ENCODE results near the gene PHYHD1. TPM values are rescaled to one million over a fixed set of nuclear protein-coding genes. Genes with fewer than 3 reads are reported as not detected.

Gene PHYHD1
- total and polyA plus RNA-seq, 2 donors (not counting 3 experiments of a cell fraction or from before 2014, with no cell fraction given) = 1.1 to 1.8 TPM

DNA sequence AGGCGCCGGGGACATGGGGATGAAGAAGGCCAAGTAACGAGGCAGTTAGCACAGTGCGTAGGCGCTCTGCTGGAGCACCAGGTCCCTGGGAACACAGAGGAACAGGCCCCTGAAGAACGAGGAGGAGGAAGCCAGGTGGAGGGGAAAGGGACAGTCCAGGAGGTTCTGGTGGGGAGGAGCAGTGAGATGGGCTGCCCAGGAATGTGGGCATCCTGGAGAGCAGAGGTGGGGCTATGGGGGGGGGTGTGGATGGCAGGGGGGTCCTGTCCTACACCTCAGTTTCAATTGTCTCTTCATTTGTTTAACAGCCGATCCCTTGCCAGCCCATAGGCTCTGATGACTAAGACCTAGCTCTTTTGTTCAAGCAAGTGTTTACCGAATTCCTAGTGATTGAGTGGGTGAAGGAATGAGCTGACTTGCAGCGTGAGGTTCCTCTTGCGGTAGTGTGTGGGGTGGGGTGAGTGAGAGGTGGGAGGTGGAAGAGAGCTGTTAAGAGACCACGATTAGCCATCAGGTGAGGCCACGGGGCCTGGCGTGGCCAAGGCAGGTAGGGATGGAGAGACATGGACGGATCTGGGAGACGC lies 8.4 kb upstream of the PHYHD1 start:
- FAIRE-seq (peak; percentile 99), DNase-seq (ENCODE audit: low read depth, low spot score) (peak; percentile 82)
- H3K9ac ChIP-seq (replicated peaks; ENCODE audit: extremely low read depth, insufficient read depth, low read length) = peak overlapping the region; percentile 63
- peaks cover 65% of the 10 kb centered on the region for H3K4me1 ChIP-seq (ENCODE audit: control insufficient read depth, extremely low read depth, insufficient read depth, low read length)
- no peak overlapping the region for H3K4me3 ChIP-seq (replicated peaks in 1 of 3; ENCODE audit: insufficient read depth in 1 of 3, low read depth in 1 of 3, low read length in 3 of 3)
- no peak overlapping the region for H2AFZ ChIP-seq (ENCODE audit: low read depth, low read length)
- peaks cover 21 to 41% of the 10 kb centered on the region in 2 experiments for H3K36me3 ChIP-seq (ENCODE audit: control insufficient read depth in 2 of 2, extremely low read depth in 1 of 2, insufficient read depth in 2 of 2, low read length in 2 of 2)
- dilution Hi-C loops (cut with MboI; ENCODE audit: extremely low pct_ligation_motif_present, low sequenced_read_pairs) (no loop called here), intact Hi-C loops (cut with micrococcal nuclease) (no loop called here)
- H3K9me1 ChIP-seq (replicated peaks; ENCODE audit: control insufficient read depth, extremely low read depth, insufficient read depth, low read length) = no peaks in the 10 kb centered on the region
- peak overlapping the region; percentile 94 for H3K27ac ChIP-seq (ENCODE audit: insufficient read depth, low read depth, low read length)
- H3K9me3 ChIP-seq (replicated peaks; ENCODE audit: control insufficient read depth, insufficient read depth, low read length) = no peaks in the 10 kb centered on the region
- H3K79me2 ChIP-seq (ENCODE audit: control insufficient read depth, insufficient read depth, low read length) = peaks cover 76% of the 10 kb centered on the region
- no peaks in the 10 kb centered on the region for H3K27me3 ChIP-seq (ENCODE audit: control insufficient read depth in 2 of 2, insufficient read depth in 2 of 2, low read length in 2 of 2)
- H4K20me1 ChIP-seq (replicated peaks; ENCODE audit: control insufficient read depth, extremely low read depth, insufficient read depth, low read length) = no peaks in the 10 kb centered on the region
- TF ChIP-seq POLR2AphosphoS5 (IDR thresholded peaks at IDR 0.05; ENCODE audit: insufficient read depth, low read depth, low read length) = peak; percentile 69
- TF ChIP-seq, protein P1, sequence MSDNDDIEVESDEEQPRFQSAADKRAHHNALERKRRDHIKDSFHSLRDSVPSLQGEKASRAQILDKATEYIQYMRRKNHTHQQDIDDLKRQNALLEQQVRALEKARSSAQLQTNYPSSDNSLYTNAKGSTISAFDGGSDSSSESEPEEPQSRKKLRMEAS (IDR thresholded peaks at IDR 0.05; ENCODE audit: insufficient read depth, insufficient read length) = no peak
- TF ChIP-seq JUN (IDR thresholded peaks at IDR 0.05; ENCODE audit: borderline replicate concordance, insufficient read depth, insufficient read length, low read depth) = peak; percentile 49
- TF ChIP-seq, protein P2, sequence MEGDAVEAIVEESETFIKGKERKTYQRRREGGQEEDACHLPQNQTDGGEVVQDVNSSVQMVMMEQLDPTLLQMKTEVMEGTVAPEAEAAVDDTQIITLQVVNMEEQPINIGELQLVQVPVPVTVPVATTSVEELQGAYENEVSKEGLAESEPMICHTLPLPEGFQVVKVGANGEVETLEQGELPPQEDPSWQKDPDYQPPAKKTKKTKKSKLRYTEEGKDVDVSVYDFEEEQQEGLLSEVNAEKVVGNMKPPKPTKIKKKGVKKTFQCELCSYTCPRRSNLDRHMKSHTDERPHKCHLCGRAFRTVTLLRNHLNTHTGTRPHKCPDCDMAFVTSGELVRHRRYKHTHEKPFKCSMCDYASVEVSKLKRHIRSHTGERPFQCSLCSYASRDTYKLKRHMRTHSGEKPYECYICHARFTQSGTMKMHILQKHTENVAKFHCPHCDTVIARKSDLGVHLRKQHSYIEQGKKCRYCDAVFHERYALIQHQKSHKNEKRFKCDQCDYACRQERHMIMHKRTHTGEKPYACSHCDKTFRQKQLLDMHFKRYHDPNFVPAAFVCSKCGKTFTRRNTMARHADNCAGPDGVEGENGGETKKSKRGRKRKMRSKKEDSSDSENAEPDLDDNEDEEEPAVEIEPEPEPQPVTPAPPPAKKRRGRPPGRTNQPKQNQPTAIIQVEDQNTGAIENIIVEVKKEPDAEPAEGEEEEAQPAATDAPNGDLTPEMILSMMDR (IDR thresholded peaks at IDR 0.05; ENCODE audit: extremely low read depth in 1 of 2, insufficient read depth in 1 of 2, low read depth in 1 of 2, low read length in 2 of 2) = no peak
- TF ChIP-seq FOS (IDR thresholded peaks at IDR 0.05; ENCODE audit: borderline replicate concordance, insufficient read depth, low read length) = peak; percentile 79
- CTCF ChIA-PET = interaction anchor here (0.6 to 2.6 kb wide), 7 partner anchors 14 to 116 kb away, joined by 3 to 8 read pairs (median 5); partner anchors contain the start of gene SH3GLB2
- peak overlapping the region; percentile 54 for H3K4me2 ChIP-seq (ENCODE audit: insufficient read depth, low read length)
- POLR2A ChIA-PET = interaction anchor here (1.0 to 1.7 kb wide), 3 partner anchors 20 to 34 kb away, joined by 3 to 8 read pairs (median 6); no protein-coding TSS in a partner anchor
- BruUV-seq (replicated peaks) = no TSS peak
